Measurements from ENCODE around the gene SAMD4A.

- TF ChIP-seq CTCF (IDR thresholded peaks at IDR 0.05) (no peak), EP300 (IDR thresholded peaks at IDR 0.05) (no peak), POLR2A (IDR thresholded peaks at IDR 0.05) (no peak)
Measured at GRCh38 chr14:54639611-54640010, 72.7 kb downstream of the SAMD4A start.

All from tibial nerve (tissue), 4 donors.